Gastroesophageal sphincter (tissue), 4 donors: ENCODE measurements around the gene SOX6. TPM values are rescaled to one million over a fixed set of nuclear protein-coding genes. Genes with fewer than 3 reads are reported as not detected.

Experiments
- ATAC-seq: fragments of 150-250 bp; one replicate; pipeline ENCODE4 v1.9.1; 2016; ENCODE audit warnings: mild to moderate bottlenecking, moderate library complexity
- H3K27ac ChIP-seq, 4 donors: fragments of 200-600 bp; sonication (generic) in 3 of 4; 1 replicate in 3 of 4; 2 replicates in 1 of 4; pipeline ENCODE4 v1.5.1; 2016 to 2019
- H3K27me3 ChIP-seq: fragments of 200-600 bp; sonication (generic); one replicate; pipeline ENCODE4 v1.5.1; 2019
- H3K36me3 ChIP-seq, 2 donors: fragments of 200-600 bp; sonication (generic); one replicate each; pipeline ENCODE4 v1.5.1; 2019; ENCODE audit warnings: control low read depth in 1 of 2
- H3K4me1 ChIP-seq, 3 donors: fragments of 200-600 bp; sonication (generic); 1 replicate in 2 of 3; 2 replicates in 1 of 3; pipeline ENCODE4 v1.5.1; 2016 to 2019; ENCODE audit warnings: control low read depth in 2 of 3
- H3K4me3 ChIP-seq, 2 donors: fragments of 200-600 bp; sonication (generic); one replicate each; pipeline ENCODE4 v1.5.1; 2019; ENCODE audit warnings: mild to moderate bottlenecking in 1 of 2, moderate library complexity in 1 of 2
- H3K9me3 ChIP-seq, 3 donors: fragments of 200-600 bp; sonication (generic); one replicate each; pipeline ENCODE4 v1.5.1; 2017 to 2019; ENCODE audit warnings: control low read depth in 2 of 3
- CTCF ChIP-seq, 4 experiments: fragments of 200-600 bp in 2 of 4; fragments of 450-650 bp in 2 of 4; sonication (generic) in 1 of 4; IDR thresholded peaks; one replicate each; pipeline ENCODE4 v1.5.1; 2017 to 2019; ENCODE audit warnings: antibody characterized with exemption in 4 of 4, mild to moderate bottlenecking in 2 of 4, moderate library complexity in 2 of 4
- EP300 ChIP-seq: sonication (generic); formaldehyde crosslinking; IDR thresholded peaks from one replicate; pipeline ENCODE4 v1.6.1; 2017; ENCODE audit warnings: antibody characterized with exemption, mild to moderate bottlenecking
- POLR2A ChIP-seq, 2 donors: fragments of 450-650 bp; IDR thresholded peaks; one replicate each; pipeline ENCODE4 v1.6.1; 2017; ENCODE audit warnings: antibody characterized with exemption in 2 of 2, mild to moderate bottlenecking in 2 of 2, moderate library complexity in 1 of 2
- POLR2AphosphoS5 ChIP-seq: sonication (generic); formaldehyde crosslinking; IDR thresholded peaks from one replicate; pipeline ENCODE4 v1.6.1; 2017; ENCODE audit warnings: antibody characterized with exemption
- WGBS, 2 donors: methylation state at CpG; one replicate each; pipeline ENCODE4 v1.1.5; 2018; ENCODE audit warnings: low coverage in 1 of 2; 5-methylcytosine and 5-hydroxymethylcytosine counted together
- total RNA-seq, 4 donors: library from RNA; depleted of rRNA; stranded (reverse); fragments of >200 nt; gene quantifications; one replicate each; pipeline ENCODE4 v1.1.0, GENCODE V29; 2016

SOX6 gene
- total RNA-seq, 4 donors from 2014 or later, result 1.2 to 21.9 (median 6.5) TPM

- H3K4me3 ChIP-seq, result no peak overlapping the region
- no peak overlapping the region for H3K27ac ChIP-seq
- H3K9me3 ChIP-seq, result peaks cover 0 to 6% (median 0%) of the 10 kb centered on the region in 3 donors
- no peak for ATAC-seq
- TF ChIP-seq EP300 (no peak), CTCF (IDR thresholded peaks at IDR 0.05) (no peak), POLR2A (IDR thresholded peaks at IDR 0.05) (no peak), POLR2AphosphoS5 (no peak)
- H3K27me3 ChIP-seq, result no peaks in the 10 kb centered on the region
- no peaks in the 10 kb centered on the region for H3K36me3 ChIP-seq
- H3K4me1 ChIP-seq, result no peaks in the 10 kb centered on the region
- 50 to 77% methylated on average over 1 of the region's 1 CpG for WGBS, 2 donors
These were observed 85.1 kb downstream of the SOX6 start for GRCh38 chr11:16271258-16271657.

- TF ChIP-seq POLR2A (IDR thresholded peaks at IDR 0.05) (no peak), POLR2AphosphoS5 (no peak), EP300 (no peak), CTCF (IDR thresholded peaks at IDR 0.05) (no peak)
- no peaks in the 10 kb centered on the region for H3K27me3 ChIP-seq
- no peaks in the 10 kb centered on the region for H3K36me3 ChIP-seq
- no peak overlapping the region for H3K27ac ChIP-seq
- H3K4me3 ChIP-seq, result no peak overlapping the region
- no peaks in the 10 kb centered on the region for H3K4me1 ChIP-seq
- ATAC-seq, result no peak
- peaks cover 0 to 16% (median 0%) of the 10 kb centered on the region in 3 donors for H3K9me3 ChIP-seq
These were observed 90.3 kb downstream of the SOX6 start for GRCh38 chr11:16266021-16266420.

GRCh38 chr11:16265022-16265421, 91.3 kb downstream of the SOX6 start:
- no peak for ATAC-seq
- Histone ChIP-seq H3K4me1 (no peaks in the 10 kb centered on the region), H3K4me3 (no peak overlapping the region), H3K27ac (no peak overlapping the region), H3K9me3 (peaks cover 0 to 16% (median 0%) of the 10 kb centered on the region in 3 donors), H3K27me3 (no peaks in the 10 kb centered on the region), H3K36me3 (no peaks in the 10 kb centered on the region)
- 42 to 58% methylated on average over 2 to 3 of the region's 3 CpGs for WGBS, 2 donors
- TF ChIP-seq CTCF (IDR thresholded peaks at IDR 0.05), result no peak
- TF ChIP-seq EP300, result no peak
- no peak for TF ChIP-seq POLR2A (IDR thresholded peaks at IDR 0.05)
- no peak for TF ChIP-seq POLR2AphosphoS5

- peaks cover 0 to 14% (median 0%) of the 10 kb centered on the region in 3 donors for H3K9me3 ChIP-seq
- H3K27me3 ChIP-seq, result no peaks in the 10 kb centered on the region
- no peaks in the 10 kb centered on the region for H3K4me1 ChIP-seq
- no peak overlapping the region for H3K4me3 ChIP-seq
- no peak overlapping the region for H3K27ac ChIP-seq
- no peak for ATAC-seq
- no peaks in the 10 kb centered on the region for H3K36me3 ChIP-seq
- TF ChIP-seq EP300 (no peak), POLR2AphosphoS5 (no peak), POLR2A (IDR thresholded peaks at IDR 0.05) (no peak), CTCF (IDR thresholded peaks at IDR 0.05) (no peak)
These were observed 93.7 kb downstream of the SOX6 start for GRCh38 chr11:16262645-16262955.

GRCh38 chr11:16261836-16262644, 94.3 kb downstream of the SOX6 start:
- 67 to 70% methylated on average over 3 of the region's 3 CpGs for WGBS, 2 donors
- Histone ChIP-seq H3K4me3 (no peak overlapping the region), H3K27me3 (no peaks in the 10 kb centered on the region), H3K36me3 (no peaks in the 10 kb centered on the region), H3K4me1 (no peaks in the 10 kb centered on the region), H3K27ac (no peak overlapping the region), H3K9me3 (peaks cover 0 to 9% (median 0%) of the 10 kb centered on the region in 3 donors)
- TF ChIP-seq EP300 (no peak), POLR2A (IDR thresholded peaks at IDR 0.05) (no peak), CTCF (IDR thresholded peaks at IDR 0.05) (no peak), POLR2AphosphoS5 (no peak)
- ATAC-seq, result no peak
